OCI-LY1 (cell line): ENCODE data around the gene PTPRR.

ENCODE experiments used
- H2AFZ ChIP-seq: fragments of 200-600 bp; sonication (generic), shearing (Covaris generic); 2 replicates; pipeline ENCODE4 v1.6.0; 2014; ENCODE audit warnings: antibody characterized with exemption, mild to moderate bottlenecking, low read length
- H3F3A ChIP-seq: fragments of 200-600 bp; sonication (generic), shearing (Covaris generic); 2 replicates; pipeline ENCODE4 v1.6.0; 2014; ENCODE audit warnings: mild to moderate bottlenecking, antibody characterized with exemption, low read length, moderate library complexity; ENCODE audit not compliant: insufficient read depth
- H3K27ac ChIP-seq: fragments of 200-600 bp; sonication (generic); 2 replicates; pipeline ENCODE4 v1.5.1; 2014; ENCODE audit warnings: low read length, mixed run types, mild to moderate bottlenecking, low read depth; ENCODE audit not compliant: poor library complexity, severe bottlenecking
- H3K27me3 ChIP-seq: fragments of 200-600 bp; sonication (generic); 2 replicates; pipeline ENCODE4 v1.6.0; 2014; ENCODE audit warnings: antibody characterized with exemption, mild to moderate bottlenecking, low read length, moderate library complexity; ENCODE audit not compliant: insufficient read depth
- H3K36me3 ChIP-seq: fragments of 200-600 bp; sonication (generic); 2 replicates; pipeline ENCODE4 v1.6.1; 2014; ENCODE audit warnings: mild to moderate bottlenecking, antibody characterized with exemption, low read length, moderate library complexity, mixed read lengths; ENCODE audit not compliant: insufficient read depth
- H3K4me1 ChIP-seq: fragments of 200-600 bp; sonication (generic); 2 replicates; pipeline ENCODE4 v1.5.1; 2014; ENCODE audit warnings: mild to moderate bottlenecking, low read length, moderate library complexity; ENCODE audit not compliant: insufficient read depth, severe bottlenecking
- H3K4me2 ChIP-seq: fragments of 200-600 bp; sonication (generic), shearing (Covaris generic); 2 replicates; pipeline ENCODE4 v1.6.1; 2014; ENCODE audit warnings: low read length
- H3K4me3 ChIP-seq: fragments of 200-600 bp; sonication (generic); 2 replicates; pipeline ENCODE4 v1.5.1; 2014; ENCODE audit warnings: low read length, low read depth, mild to moderate bottlenecking, mixed read lengths; ENCODE audit not compliant: poor library complexity, severe bottlenecking
- H3K79me2 ChIP-seq: fragments of 200-600 bp; shearing (Covaris generic); 2 replicates; pipeline ENCODE4 v1.6.1; 2016; ENCODE audit warnings: mixed run types, low read length, mixed read lengths; ENCODE audit not compliant: insufficient read depth
- H3K9ac ChIP-seq: fragments of 200-600 bp; sonication (generic), shearing (Covaris generic); 2 replicates; pipeline ENCODE4 v1.6.1; 2014; ENCODE audit warnings: mild to moderate bottlenecking, low read length, mixed read lengths
- H3K9me2 ChIP-seq: fragments of 200-600 bp; sonication (generic), shearing (Covaris generic); 2 replicates; pipeline ENCODE4 v1.6.1; 2014; ENCODE audit warnings: low read depth, mild to moderate bottlenecking, low read length, mixed read lengths
- H3K9me3 ChIP-seq: fragments of 200-600 bp; shearing (Covaris generic); 2 replicates; pipeline ENCODE4 v1.6.1; 2014; ENCODE audit warnings: low read length, mixed read lengths
- H4K20me1 ChIP-seq: fragments of 200-600 bp; sonication (generic), shearing (Covaris generic); 2 replicates; pipeline ENCODE4 v1.6.0; 2016; ENCODE audit warnings: mild to moderate bottlenecking, low read length; ENCODE audit not compliant: insufficient read depth
- CTCF ChIP-seq: fragments of 200-600 bp; sonication (generic), shearing (Covaris generic); IDR thresholded peaks from 2 replicates; pipeline ENCODE4 v1.5.1; 2017; ENCODE audit warnings: mild to moderate bottlenecking, antibody characterized with exemption, low read length, moderate library complexity, mixed read lengths
- EZH2 ChIP-seq: fragments of 200-600 bp; sonication (generic), shearing (Covaris generic); IDR thresholded peaks from 2 replicates; pipeline ENCODE4 v1.8.0; 2017; ENCODE audit warnings: borderline replicate concordance, mixed run types, mild to moderate bottlenecking, antibody characterized with exemption, low read length, moderate library complexity, mixed read lengths

Gene PTPRR

DNA sequence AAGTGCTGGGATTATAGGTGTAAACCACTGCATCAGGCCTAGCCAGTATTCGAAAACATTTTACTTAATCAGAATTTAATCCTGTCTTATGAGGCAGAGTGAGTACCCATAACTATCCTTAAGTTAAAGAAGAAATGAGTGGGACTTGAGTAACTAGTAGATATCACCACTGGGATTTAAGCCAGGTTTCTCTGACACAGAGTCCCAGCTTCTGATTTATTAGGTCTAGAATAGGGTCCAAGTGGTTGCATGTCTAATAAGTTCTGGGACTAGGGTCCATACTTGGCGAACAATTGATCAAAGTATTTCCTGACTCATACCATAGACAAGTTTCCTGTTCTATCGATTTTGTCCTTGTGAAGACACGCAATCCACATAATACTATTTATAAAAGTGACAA is 302.2 kb downstream of the PTPRR start:
- TF ChIP-seq EZH2 (no peak), CTCF (no peak)
- H3K36me3 ChIP-seq, result no peaks in the 10 kb centered on the region
- H3F3A ChIP-seq, result no peaks in the 10 kb centered on the region
- no peaks in the 10 kb centered on the region for H3K4me1 ChIP-seq
- no peak overlapping the region for H3K4me3 ChIP-seq
- no peak overlapping the region for H3K27ac ChIP-seq
- no peaks in the 10 kb centered on the region for H4K20me1 ChIP-seq
- H3K4me2 ChIP-seq, result no peak overlapping the region
- H3K9me3 ChIP-seq, result no peaks in the 10 kb centered on the region
- H3K9me2 ChIP-seq, result no peaks in the 10 kb centered on the region
- H3K27me3 ChIP-seq, result no peaks in the 10 kb centered on the region
- H3K79me2 ChIP-seq, result no peaks in the 10 kb centered on the region
- H3K9ac ChIP-seq, result no peak overlapping the region
- no peak overlapping the region for H2AFZ ChIP-seq

DNA sequence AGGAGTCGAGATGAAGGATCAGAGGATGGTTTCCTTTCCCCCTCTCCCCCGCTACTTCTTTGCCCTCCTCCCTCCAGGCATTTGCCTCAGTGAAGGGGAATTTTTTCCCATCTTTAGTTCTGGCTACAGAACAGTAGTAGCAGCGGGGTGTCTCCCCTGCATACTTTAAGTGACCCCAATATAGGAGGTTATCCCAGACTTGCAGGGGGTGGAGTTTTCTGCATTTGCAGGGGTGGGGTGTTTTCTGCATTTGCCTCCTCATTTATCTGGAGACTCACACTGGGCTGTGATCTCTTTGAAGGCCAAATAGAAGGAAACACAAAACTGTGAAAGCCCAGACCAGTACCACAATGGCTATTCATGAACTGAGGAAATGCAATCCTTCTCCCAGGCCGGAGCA is 303.1 kb downstream of the PTPRR start:
- Histone ChIP-seq H3K36me3 (no peaks in the 10 kb centered on the region), H4K20me1 (no peaks in the 10 kb centered on the region), H3K9me3 (no peaks in the 10 kb centered on the region), H3K27ac (no peak overlapping the region), H3K4me1 (no peaks in the 10 kb centered on the region), H2AFZ (no peak overlapping the region), H3K4me2 (no peak overlapping the region), H3F3A (no peaks in the 10 kb centered on the region), H3K9me2 (no peaks in the 10 kb centered on the region), H3K79me2 (no peaks in the 10 kb centered on the region), H3K9ac (no peak overlapping the region), H3K4me3 (no peak overlapping the region), H3K27me3 (no peaks in the 10 kb centered on the region)
- TF ChIP-seq CTCF (no peak), EZH2 (no peak)

GRCh38 chr12:70615174-70615866 is 305.2 kb downstream of the PTPRR start:
- Histone ChIP-seq H3K9me3 (no peaks in the 10 kb centered on the region), H3K36me3 (no peaks in the 10 kb centered on the region), H3K9me2 (no peaks in the 10 kb centered on the region), H4K20me1 (no peaks in the 10 kb centered on the region), H3K4me3 (no peak overlapping the region), H3K4me2 (no peak overlapping the region), H3F3A (no peaks in the 10 kb centered on the region), H3K9ac (no peak overlapping the region), H3K27ac (no peak overlapping the region), H3K27me3 (no peaks in the 10 kb centered on the region; the same call in 1 of the 2 replicates), H3K79me2 (no peaks in the 10 kb centered on the region), H2AFZ (no peak overlapping the region), H3K4me1 (no peaks in the 10 kb centered on the region)
- TF ChIP-seq EZH2 (no peak), CTCF (no peak)
